Stimulated activated CD8-positive, alpha-beta memory T cell treated with anti-CD3 and anti-CD28 coated beads, Interleukin-15, amount 100 ng/mL, for 24 hours (primary cell): Measurements from ENCODE around the gene KBTBD3.

Experiments
- DNase-seq: peaks from one replicate; pipeline ENCODE4 v3.0.0-alpha.2; 2020; ENCODE audit warnings: low read depth

Gene KBTBD3

DNA sequence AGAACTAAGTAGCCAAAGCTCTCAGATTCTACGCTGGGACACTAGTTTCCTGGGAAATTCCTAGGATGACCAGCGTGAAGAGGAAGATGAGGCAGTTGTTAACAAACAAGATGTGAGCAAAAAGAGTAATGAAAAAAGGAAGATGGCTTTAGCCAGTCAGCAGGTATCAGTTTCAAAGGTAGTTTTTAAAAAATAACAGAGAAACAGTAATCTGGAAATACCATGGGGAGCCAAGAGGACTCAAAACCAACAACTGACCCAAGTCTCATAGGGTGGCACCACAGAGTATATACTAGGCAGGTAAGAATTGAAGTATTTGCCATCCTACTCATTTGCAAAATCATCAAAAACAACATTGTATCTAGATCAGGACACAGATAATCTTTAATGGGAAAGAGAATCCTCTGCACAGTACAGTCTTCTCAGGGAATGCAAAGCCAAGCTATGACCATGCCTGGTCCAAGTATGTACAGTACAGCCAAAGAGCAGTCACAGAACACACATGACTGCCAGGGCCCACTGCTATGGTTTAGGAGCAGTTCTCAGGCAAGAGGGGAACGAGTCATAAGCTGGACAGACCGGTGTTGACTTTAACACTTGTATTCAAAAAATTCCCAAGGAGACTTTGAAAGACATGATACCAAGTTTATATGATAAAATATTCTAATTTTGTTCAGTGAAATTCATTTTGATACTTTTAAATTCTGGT, 75.7 kb downstream of the KBTBD3 start:
- no peak for DNase-seq
